Right atrium auricular region (tissue), 2 donors: ENCODE results near the gene SOWAHC. TPM values are rescaled to one million over a fixed set of nuclear protein-coding genes. Genes with fewer than 3 reads are reported as not detected.

ENCODE experiments used
- DNase-seq: peaks from one replicate; pipeline ENCODE4 v3.0.0-alpha.2; 2019; ENCODE audit warnings: low spot score
- H3K27ac ChIP-seq, 2 donors: fragments of 200-600 bp; sonication (generic); 1 replicate in 1 of 2; 2 replicates in 1 of 2; pipeline ENCODE4 v1.5.1; 2016 to 2019
- H3K27me3 ChIP-seq, 2 donors: fragments of 200-600 bp; sonication (generic); one replicate each; pipeline versions ENCODE4 v1.5.1 to v1.6.0; 2017 to 2019
- H3K36me3 ChIP-seq: fragments of 200-600 bp; sonication (generic); one replicate; pipeline ENCODE4 v1.5.1; 2016
- H3K4me1 ChIP-seq, 2 donors: fragments of 200-600 bp; sonication (generic); one replicate each; pipeline versions ENCODE4 v1.5.1 to v1.6.0; 2017 to 2019
- H3K4me3 ChIP-seq, 2 donors: fragments of 200-600 bp; sonication (generic); 1 replicate in 1 of 2; 2 replicates in 1 of 2; pipeline ENCODE4 v1.5.1; 2017 to 2019; ENCODE audit warnings: mild to moderate bottlenecking in 1 of 2, moderate library complexity in 1 of 2
- H3K9me3 ChIP-seq, 2 donors: fragments of 200-600 bp; sonication (generic); one replicate each; pipeline ENCODE4 v1.5.1; 2019
- CTCF ChIP-seq, 2 donors: fragments of 200-600 bp; sonication (generic); IDR thresholded peaks; one replicate each; pipeline ENCODE4 v1.5.1; 2019; ENCODE audit warnings: antibody characterized with exemption in 2 of 2
- total RNA-seq, 2 donors: library from RNA; depleted of rRNA; stranded (reverse); fragments of >200 nt; gene quantifications; one replicate each; pipeline ENCODE4 v1.1.0, GENCODE V29; 2016

The SOWAHC gene
- total RNA-seq, 2 donors from 2014 or later, result 3.0 to 5.3 TPM

- no peak for DNase-seq
- Histone ChIP-seq H3K27me3 (no peaks in the 10 kb centered on the region), H3K36me3 (no peaks in the 10 kb centered on the region), H3K4me3 (no peak overlapping the region), H3K27ac (no peak overlapping the region), H3K4me1 (peaks cover 0 to 8% of the 10 kb centered on the region in 2 donors), H3K9me3 (no peaks in the 10 kb centered on the region)
- TF ChIP-seq CTCF (IDR thresholded peaks at IDR 0.05), result no peak
Measured at GRCh38 chr2:109592905-109593304, 21.3 kb upstream of the SOWAHC start.

- no peak overlapping the region for H3K27ac ChIP-seq
- H3K27me3 ChIP-seq, result no peaks in the 10 kb centered on the region
- H3K9me3 ChIP-seq, result no peaks in the 10 kb centered on the region
- no peaks in the 10 kb centered on the region for H3K36me3 ChIP-seq
- no peak overlapping the region for H3K4me3 ChIP-seq
- H3K4me1 ChIP-seq, result peaks cover 0 to 8% of the 10 kb centered on the region in 2 donors
- no peak for TF ChIP-seq CTCF (IDR thresholded peaks at IDR 0.05)
- no peak for DNase-seq
Measured at GRCh38 chr2:109594246-109594885, 19.8 kb upstream of the SOWAHC start.

- Histone ChIP-seq H3K27me3 (no peaks in the 10 kb centered on the region), H3K4me1 (peaks cover 0 to 8% of the 10 kb centered on the region in 2 donors)
- no peak for TF ChIP-seq CTCF (IDR thresholded peaks at IDR 0.05)
Measured at GRCh38 chr2:109595644-109596043, 18.5 kb upstream of the SOWAHC start.

GRCh38 chr2:109597283-109597682 is 16.9 kb upstream of the SOWAHC start:
- no peaks in the 10 kb centered on the region for H3K27me3 ChIP-seq
- H3K27ac ChIP-seq, result no peak overlapping the region
- no peak for DNase-seq
- H3K36me3 ChIP-seq, result no peaks in the 10 kb centered on the region
- no peaks in the 10 kb centered on the region for H3K9me3 ChIP-seq
- peaks cover 0 to 8% of the 10 kb centered on the region in 2 donors for H3K4me1 ChIP-seq
- no peak for TF ChIP-seq CTCF (IDR thresholded peaks at IDR 0.05)
- H3K4me3 ChIP-seq, result no peak overlapping the region

More at GRCh38 chr2:109595644-109596043, 18.5 kb upstream of the SOWAHC start:
- H3K9me3 ChIP-seq, result no peaks in the 10 kb centered on the region
- H3K36me3 ChIP-seq, result no peaks in the 10 kb centered on the region
- H3K4me3 ChIP-seq, result no peak overlapping the region
- DNase-seq, result no peak
- H3K27ac ChIP-seq, result no peak overlapping the region

- no peaks in the 10 kb centered on the region for H3K27me3 ChIP-seq
- H3K4me3 ChIP-seq, result no peak overlapping the region
- H3K36me3 ChIP-seq, result no peaks in the 10 kb centered on the region
- H3K27ac ChIP-seq, result no peak overlapping the region
- TF ChIP-seq CTCF (IDR thresholded peaks at IDR 0.05), result no peak
- DNase-seq, result no peak
- peaks cover 0 to 15% of the 10 kb centered on the region in 2 donors for H3K4me1 ChIP-seq
- H3K9me3 ChIP-seq, result no peaks in the 10 kb centered on the region
Measured at GRCh38 chr2:109601783-109602182, 12.4 kb upstream of the SOWAHC start.
